IMR-90 (cell line): ENCODE measurements around the gene DUSP7. TPM values are rescaled to one million over a fixed set of nuclear protein-coding genes. Genes with fewer than 3 reads are reported as not detected.

Experiments
- ATAC-seq: fragments of 200-7000 bp; cut with Tn5 transposase; 2 replicates; pipeline ENCODE4 v1.9.1; 2020; ENCODE audit warnings: low read depth, mild to moderate bottlenecking, moderate library complexity
- BruUV-seq: library from RNA; stranded (reverse); fragments of 400-500 nt; replicated peaks from 2 replicates; lab custom pipeline; 2021; lab: Mats Ljungman, UMichigan
- CTCF ChIA-PET: fragments of 300-600 bp; formaldehyde crosslinking; extraction: SDS; loops from one replicate; lab custom pipeline; 2021; ENCODE audit warnings: antibody characterized with exemption; lab: Yijun Ruan, JAX
- POLR2A ChIA-PET: fragments of 300-600 bp; sonication (Branson Sonifier 250); formaldehyde crosslinking; loops from one replicate; lab custom pipeline; 2022; ENCODE audit warnings: antibody characterized with exemption; ENCODE audit not compliant: unreplicated experiment; lab: Charles Lee
- DNase-seq: peaks from one replicate; pipeline ENCODE4 v3.0.0; 2013
- H2AFZ ChIP-seq: replicated peaks from 2 replicates; pipeline ENCODE3; 2013; ENCODE audit warnings: low read length, mild to moderate bottlenecking; ENCODE audit not compliant: poor library complexity
- H2AK5ac ChIP-seq: 2 replicates; pipeline ENCODE4 v1.6.1; 2013; ENCODE audit warnings: low read depth, low read length, inconsistent platforms
- H2AK9ac ChIP-seq: replicated peaks from 2 replicates; pipeline ENCODE3; 2013; ENCODE audit warnings: mild to moderate bottlenecking, low read depth, low read length, moderate library complexity; ENCODE audit not compliant: poor library complexity
- H2BK120ac ChIP-seq: 2 replicates; pipeline ENCODE4 v1.6.1; 2013; ENCODE audit warnings: low read depth, low read length, inconsistent platforms
- H2BK15ac ChIP-seq: 3 replicates; pipeline ENCODE4 v1.6.1; 2013; ENCODE audit warnings: low read depth, low read length, inconsistent platforms
- H2BK20ac ChIP-seq: 2 replicates; pipeline ENCODE4 v1.6.1; 2013; ENCODE audit warnings: low read depth, mild to moderate bottlenecking, inconsistent platforms, low read length, moderate library complexity
- H2BK5ac ChIP-seq: 2 replicates; pipeline ENCODE4 v1.6.1; 2013; ENCODE audit warnings: mild to moderate bottlenecking, low read depth, low read length, inconsistent platforms; ENCODE audit not compliant: poor library complexity, severe bottlenecking
- H3K14ac ChIP-seq: replicated peaks from 2 replicates; pipeline ENCODE4 v1.6.1; 2013; ENCODE audit warnings: low read depth, low read length, inconsistent platforms
- H3K18ac ChIP-seq: 2 replicates; pipeline ENCODE4 v1.6.1; 2013; ENCODE audit warnings: low read depth, low read length, control low read depth
- H3K23ac ChIP-seq: 2 replicates; pipeline ENCODE4 v1.6.1; 2013; ENCODE audit warnings: low read depth, low read length, inconsistent platforms
- H3K27ac ChIP-seq: 2 replicates; pipeline ENCODE4 v1.5.1; 2013; ENCODE audit warnings: mild to moderate bottlenecking, control low read depth, low read length; ENCODE audit not compliant: insufficient read depth
- H3K27me3 ChIP-seq: 2 replicates; pipeline ENCODE4 v1.6.1; 2013; ENCODE audit warnings: low read length; ENCODE audit not compliant: control insufficient read depth, insufficient read depth
- H3K36me3 ChIP-seq: 2 replicates; pipeline ENCODE4 v1.6.1; 2013; ENCODE audit warnings: low read length, mixed read lengths; ENCODE audit not compliant: control insufficient read depth, insufficient read depth
- H3K4ac ChIP-seq: 2 replicates; pipeline ENCODE4 v1.6.1; 2013; ENCODE audit warnings: low read depth, low read length, inconsistent platforms
- H3K4me1 ChIP-seq: 2 replicates; pipeline ENCODE4 v1.6.1; 2013; ENCODE audit warnings: low read length, mixed read lengths; ENCODE audit not compliant: control insufficient read depth, insufficient read depth
- H3K4me2 ChIP-seq: 2 replicates; pipeline ENCODE4 v1.6.1; 2013; ENCODE audit warnings: low read depth, mild to moderate bottlenecking, control low read depth, low read length, moderate library complexity
- H3K4me3 ChIP-seq: 2 replicates; pipeline ENCODE4 v1.5.1; 2013; ENCODE audit warnings: low read depth, mild to moderate bottlenecking, control low read depth, low read length, moderate library complexity; ENCODE audit not compliant: insufficient read depth
- H3K56ac ChIP-seq: 2 replicates; pipeline ENCODE4 v1.6.1; 2013; ENCODE audit warnings: low read length, inconsistent platforms; ENCODE audit not compliant: insufficient read depth; ENCODE audit errors: extremely low read depth
- H3K79me1 ChIP-seq, 2 experiments: 2 replicates each; pipeline ENCODE4 v1.6.1; 2013; ENCODE audit warnings: low read length in 2 of 2, inconsistent platforms in 1 of 2, low read depth in 1 of 2
- H3K9ac ChIP-seq: 2 replicates; pipeline ENCODE4 v1.6.1; 2013; ENCODE audit warnings: low read depth, low read length, control low read depth
- H3K9me1 ChIP-seq: 2 replicates; pipeline ENCODE4 v1.6.1; 2013; ENCODE audit warnings: low read length, inconsistent platforms; ENCODE audit not compliant: insufficient read depth
- H3K9me3 ChIP-seq: 2 replicates; pipeline ENCODE4 v1.6.1; 2013; ENCODE audit warnings: low read length; ENCODE audit not compliant: control insufficient read depth, insufficient read depth
- H4K20me1 ChIP-seq: 2 replicates; pipeline ENCODE4 v1.6.1; 2013; ENCODE audit warnings: low read length, inconsistent platforms; ENCODE audit not compliant: insufficient read depth
- H4K5ac ChIP-seq: 2 replicates; pipeline ENCODE4 v1.6.1; 2013; ENCODE audit warnings: mild to moderate bottlenecking, low read depth, low read length, control low read depth
- H4K8ac ChIP-seq, 2 experiments: 2 replicates each; pipeline ENCODE4 v1.6.1; 2013; ENCODE audit warnings: low read depth in 2 of 2, low read length in 2 of 2, control low read depth in 1 of 2, inconsistent platforms in 1 of 2
- H4K91ac ChIP-seq: 2 replicates; pipeline ENCODE4 v1.6.1; 2013; ENCODE audit warnings: low read depth, low read length, inconsistent platforms; ENCODE audit not compliant: insufficient read depth
- CHD1 ChIP-seq: IDR thresholded peaks from 2 replicates; pipeline ENCODE4 v1.6.1; 2012; ENCODE audit warnings: low read depth, low read length, improper control_type of control experiment
- RFX5 ChIP-seq: IDR thresholded peaks from 2 replicates; pipeline ENCODE4 v1.8.0; 2012; ENCODE audit warnings: low read depth, mild to moderate bottlenecking, low read length, moderate library complexity
- SMC3 ChIP-seq: fragments of 150-350 bp; IDR thresholded peaks from 2 replicates; pipeline ENCODE4 v1.6.1; 2016; ENCODE audit warnings: low read depth, mild to moderate bottlenecking, antibody characterized with exemption, low read length, moderate library complexity
- WGBS, 2 experiments: methylation state at CpG; one replicate each; pipeline versions ENCODE4 v1.1.5 to v1.1.7; 2013; ENCODE audit warnings: missing lambda C conversion rate in 2 of 2; ENCODE audit not compliant: insufficient read length in 1 of 2; ENCODE audit errors: extremely low coverage in 2 of 2; 5-methylcytosine and 5-hydroxymethylcytosine counted together
- dilution Hi-C: fragments of 300-500 bp; cut with HindIII; formaldehyde crosslinking; loops from one replicate; pipeline ENCODE4 v1.14.3; 2018; ENCODE audit warnings: low sequenced_read_pairs; ENCODE audit not compliant: unreplicated experiment
- in situ Hi-C: fragments of 300-500 bp; cut with MboI; formaldehyde crosslinking; loops from 3 replicates; pipeline ENCODE4 v1.14.3; 2019; ENCODE audit warnings: low sequenced_read_pairs, inconsistent platforms, mixed read lengths
- intact Hi-C: fragments of 100-400 bp; cut with micrococcal nuclease; formaldehyde crosslinking; loops from 2 replicates; pipeline ENCODE4 v1.10.0; 2022
- polyA plus RNA-seq, 3 experiments: library from polyadenylated mRNA; depleted of rRNA; stranded (reverse); fragments of >200 nt; gene quantifications; 2 replicates each; pipeline ENCODE4 v1.2.3, GENCODE V29; 2012; ENCODE audit warnings: low replicate concordance in 1 of 3
- total RNA-seq: library from RNA; depleted of rRNA; stranded (reverse); fragments of >200 nt; gene quantifications from 2 replicates; pipeline ENCODE4 v1.2.3, GENCODE V29; 2012

DUSP7 gene
- total and polyA plus RNA-seq, 2 of the 4 experiments (the other 2 are of a cell fraction) = 9.3 to 24.0 TPM

DNA sequence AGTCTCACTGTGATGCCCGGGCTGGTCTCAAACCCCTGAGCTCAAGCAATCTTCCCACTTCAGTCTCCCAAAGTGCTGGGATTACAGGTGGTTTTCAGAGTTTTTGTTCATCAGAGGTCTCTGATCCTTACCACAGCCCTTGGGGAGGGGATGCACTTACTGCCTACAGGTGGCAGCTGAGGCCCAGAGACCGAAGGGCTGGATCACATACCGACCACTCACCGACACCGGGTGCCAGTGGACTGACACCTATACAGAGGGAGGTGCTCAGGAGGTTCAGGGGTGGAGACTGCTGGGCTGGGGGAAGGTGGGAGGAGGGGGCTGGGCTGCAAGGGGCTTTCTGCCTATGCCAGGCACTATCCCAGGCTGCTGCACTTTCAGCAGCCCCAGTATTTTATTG, 19.5 kb downstream of the DUSP7 start:
- H3K9me3 ChIP-seq = no peaks in the 10 kb centered on the region
- H3K27me3 ChIP-seq = no peaks in the 10 kb centered on the region; the same call in 1 of the 2 replicates
- no peak overlapping the region for H3K4me2 ChIP-seq
- no peak overlapping the region for H2BK5ac ChIP-seq
- no peak overlapping the region for H3K14ac ChIP-seq
- H4K91ac ChIP-seq = no peak overlapping the region
- no peak for ATAC-seq
- no TSS peak for BruUV-seq
- no peak overlapping the region for H3K4me3 ChIP-seq
- no peak overlapping the region for H2AFZ ChIP-seq
- DNase-seq = no peak
- no peak overlapping the region for H3K9ac ChIP-seq
- H3K23ac ChIP-seq = no peak overlapping the region
- dilution Hi-C loops = no loop called here
- H3K4ac ChIP-seq = no peak overlapping the region
- no CpG with 5 or more reads among the region's 5 CpGs for WGBS, 2 experiments
- H4K5ac ChIP-seq = no peak overlapping the region
- H3K79me1 ChIP-seq = no peaks in the 10 kb centered on the region
- in situ Hi-C loops = no loop called here
- no peak overlapping the region for H2BK120ac ChIP-seq
- intact Hi-C loops = no loop called here
- H4K20me1 ChIP-seq = no peaks in the 10 kb centered on the region
- no peak overlapping the region for H2AK5ac ChIP-seq
- TF ChIP-seq RFX5 (no peak), CHD1 (no peak), SMC3 (no peak)
- H2BK20ac ChIP-seq = no peak overlapping the region
- POLR2A ChIA-PET = no interaction called here
- no peak overlapping the region for H4K8ac ChIP-seq
- no peak overlapping the region for H3K56ac ChIP-seq
- no peaks in the 10 kb centered on the region for H3K4me1 ChIP-seq
- no peaks in the 10 kb centered on the region for H3K36me3 ChIP-seq
- H3K27ac ChIP-seq = no peak overlapping the region
- no peak overlapping the region for H2AK9ac ChIP-seq
- no peak overlapping the region for H3K18ac ChIP-seq
- H2BK15ac ChIP-seq = no peak overlapping the region
- H3K9me1 ChIP-seq = no peaks in the 10 kb centered on the region
- CTCF ChIA-PET = interaction anchor here (0.6 kb wide), 1 partner anchor 241 kb away, joined by 3 read pairs; the partner anchor contains the start of gene WDR82
